Mesendoderm (in vitro differentiated cells): Measurements from ENCODE around the gene FRY.

ENCODE experiments used
- DNase-seq: peaks from one replicate; pipeline ENCODE4 v3.0.0; 2013
- H2AK5ac ChIP-seq: 2 replicates; pipeline ENCODE4 v1.6.1; 2013; ENCODE audit warnings: low read length, inconsistent platforms
- H2BK120ac ChIP-seq: 2 replicates; pipeline ENCODE4 v1.6.1; 2013; ENCODE audit warnings: low read depth, mild to moderate bottlenecking, low read length, moderate library complexity, mixed read lengths
- H2BK15ac ChIP-seq: replicated peaks from 2 replicates; pipeline ENCODE4 v1.6.1; 2013; ENCODE audit warnings: low read depth, mild to moderate bottlenecking, moderate library complexity
- H2BK5ac ChIP-seq: 2 replicates; pipeline ENCODE4 v1.6.1; 2013; ENCODE audit warnings: low read length, inconsistent platforms
- H3K18ac ChIP-seq: 2 replicates; pipeline ENCODE4 v1.6.1; 2013; ENCODE audit warnings: mild to moderate bottlenecking, low read length, mixed read lengths
- H3K23ac ChIP-seq: one replicate; pipeline ENCODE4 v1.6.1; 2013; ENCODE audit warnings: low read length
- H3K27ac ChIP-seq: 2 replicates; pipeline ENCODE4 v1.5.1; 2013; ENCODE audit warnings: low read depth, mild to moderate bottlenecking, inconsistent platforms, low read length, moderate library complexity
- H3K27me3 ChIP-seq: 2 replicates; pipeline ENCODE4 v1.6.1; 2013; ENCODE audit warnings: low read length, control low read depth, mild to moderate bottlenecking, inconsistent platforms; ENCODE audit not compliant: insufficient read depth, poor library complexity
- H3K36me3 ChIP-seq: 2 replicates; pipeline ENCODE4 v1.6.1; 2013; ENCODE audit warnings: low read length, inconsistent platforms; ENCODE audit not compliant: control insufficient read depth, insufficient read depth
- H3K4ac ChIP-seq: one replicate; pipeline ENCODE4 v1.6.1; 2013; ENCODE audit warnings: low read depth, mild to moderate bottlenecking, low read length, moderate library complexity
- H3K4me1 ChIP-seq: 2 replicates; pipeline ENCODE4 v1.6.1; 2013; ENCODE audit warnings: low read depth, low read length, inconsistent platforms; ENCODE audit not compliant: control insufficient read depth
- H3K4me2 ChIP-seq: 2 replicates; pipeline ENCODE4 v1.6.1; 2013; ENCODE audit warnings: low read length
- H3K4me3 ChIP-seq: 2 replicates; pipeline ENCODE4 v1.5.1; 2013; ENCODE audit warnings: mild to moderate bottlenecking, low read length
- H3K56ac ChIP-seq: one replicate; pipeline ENCODE4 v1.6.1; 2013; ENCODE audit warnings: low read length
- H3K79me1 ChIP-seq: 2 replicates; pipeline ENCODE4 v1.6.1; 2013; ENCODE audit warnings: low read length, inconsistent platforms
- H3K79me2 ChIP-seq: 2 replicates; pipeline ENCODE4 v1.6.1; 2013; ENCODE audit warnings: mild to moderate bottlenecking, low read length; ENCODE audit not compliant: control insufficient read depth, insufficient read depth
- H3K9ac ChIP-seq: 2 replicates; pipeline ENCODE4 v1.6.1; 2013; ENCODE audit warnings: low read length, inconsistent platforms
- H4K5ac ChIP-seq: one replicate; pipeline ENCODE4 v1.6.1; 2013; ENCODE audit warnings: low read length
- H4K8ac ChIP-seq: one replicate; pipeline ENCODE4 v1.6.1; 2013; ENCODE audit warnings: low read depth, mild to moderate bottlenecking, control low read depth, low read length, moderate library complexity
- WGBS: extraction: QIAGEN DNeasy Blood & Tissue Kit; methylation state at CpG from one replicate; pipeline ENCODE4 v1.1.7; 2013; ENCODE audit warnings: low lambda C conversion rate, missing lambda C conversion rate; ENCODE audit not compliant: insufficient coverage; ENCODE audit errors: extremely low coverage; 5-methylcytosine and 5-hydroxymethylcytosine counted together

The FRY gene

DNA sequence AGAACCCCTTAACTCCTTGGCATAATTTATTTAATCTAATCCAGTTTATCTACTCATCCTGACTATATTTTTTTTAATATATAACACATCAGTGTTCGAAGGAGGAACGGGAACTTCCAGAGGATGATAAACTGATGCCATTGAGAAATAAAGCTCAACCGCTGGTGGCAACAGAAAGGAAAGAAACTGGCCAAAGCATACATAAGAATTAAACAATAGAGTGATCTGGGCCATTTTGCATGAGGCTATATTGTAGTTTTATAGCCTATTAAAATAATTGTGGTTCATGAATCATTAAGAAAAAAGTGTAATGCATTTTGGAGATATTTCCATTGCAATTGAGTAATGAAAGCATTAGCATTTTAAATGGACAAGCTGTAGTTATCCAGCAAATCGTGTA lies 94.2 kb downstream of the FRY start:
- Histone ChIP-seq H3K27ac (no peak overlapping the region), H3K79me1 (no peaks in the 10 kb centered on the region), H3K79me2 (no peaks in the 10 kb centered on the region), H4K8ac (no peak overlapping the region), H2BK5ac (no peak overlapping the region), H3K4me2 (no peak overlapping the region), H3K56ac (no peak overlapping the region), H3K23ac (no peak overlapping the region), H3K4me1 (no peaks in the 10 kb centered on the region), H3K27me3 (peaks cover 2% of the 10 kb centered on the region), H3K18ac (no peak overlapping the region), H3K9ac (no peak overlapping the region), H3K4ac (no peak overlapping the region), H4K5ac (no peak overlapping the region), H3K4me3 (no peak overlapping the region), H2AK5ac (no peak overlapping the region), H3K36me3 (no peaks in the 10 kb centered on the region), H2BK120ac (no peak overlapping the region), H2BK15ac (no peak overlapping the region)
- DNase-seq: no peak
- WGBS: no CpG with 5 or more reads among the region's 4 CpGs

DNA sequence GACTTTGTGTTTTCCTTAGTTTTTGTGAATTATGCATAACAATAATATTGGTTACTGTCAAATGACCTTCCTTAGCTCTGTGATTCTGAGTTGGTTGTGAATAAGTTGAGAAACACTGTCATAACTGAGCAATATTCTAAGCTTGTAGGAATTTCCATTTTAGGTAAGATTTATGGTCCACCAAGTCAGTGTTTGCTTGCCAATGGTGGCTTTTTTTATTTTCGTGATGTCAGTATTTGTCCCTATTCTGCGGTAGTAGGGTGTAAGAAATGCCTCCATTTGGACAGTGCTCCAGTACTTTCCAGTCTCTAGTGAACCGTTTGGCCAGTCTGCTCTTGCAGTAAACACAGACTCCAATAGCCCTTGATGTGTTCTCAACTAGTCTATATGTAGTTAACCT lies 94.7 kb downstream of the FRY start:
- H3K79me1 ChIP-seq: no peaks in the 10 kb centered on the region
- H3K18ac ChIP-seq: no peak overlapping the region
- no peak overlapping the region for H3K4ac ChIP-seq
- WGBS: no CpG with 5 or more reads among the region's 3 CpGs
- H3K27me3 ChIP-seq: peaks cover 2% of the 10 kb centered on the region
- no peak overlapping the region for H3K4me3 ChIP-seq
- no peak overlapping the region for H2BK120ac ChIP-seq
- DNase-seq: no peak
- no peak overlapping the region for H2BK15ac ChIP-seq
- no peak overlapping the region for H3K27ac ChIP-seq
- H3K4me2 ChIP-seq: no peak overlapping the region
- no peaks in the 10 kb centered on the region for H3K4me1 ChIP-seq
- H3K79me2 ChIP-seq: no peaks in the 10 kb centered on the region
- H3K56ac ChIP-seq: no peak overlapping the region
- no peak overlapping the region for H4K8ac ChIP-seq
- no peak overlapping the region for H3K23ac ChIP-seq
- H3K36me3 ChIP-seq: no peaks in the 10 kb centered on the region
- H2AK5ac ChIP-seq: no peak overlapping the region
- no peak overlapping the region for H3K9ac ChIP-seq
- H2BK5ac ChIP-seq: no peak overlapping the region
- no peak overlapping the region for H4K5ac ChIP-seq

DNA sequence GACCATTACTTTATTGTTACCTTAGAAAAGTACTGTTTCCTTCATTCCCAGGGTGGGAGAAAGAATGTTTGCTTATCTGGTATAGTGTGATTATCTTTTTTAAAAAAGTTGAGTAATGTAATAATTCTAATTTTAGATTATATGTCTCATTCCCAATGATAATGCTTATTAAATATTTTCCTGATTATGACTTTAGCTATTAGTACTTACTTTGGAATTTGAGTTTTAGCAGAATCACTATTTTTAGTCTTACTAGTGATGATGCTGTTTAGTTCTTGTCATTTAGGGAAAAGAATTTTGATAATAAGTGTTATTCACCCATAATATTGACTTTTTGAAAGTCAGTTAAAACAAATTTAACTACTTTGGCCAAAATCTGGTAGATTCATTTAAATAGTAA lies 95.2 kb downstream of the FRY start:
- Histone ChIP-seq H2AK5ac (no peak overlapping the region), H4K5ac (no peak overlapping the region), H2BK15ac (no peak overlapping the region), H3K27me3 (peaks cover 2% of the 10 kb centered on the region), H3K18ac (no peak overlapping the region), H3K23ac (no peak overlapping the region), H3K4me3 (no peak overlapping the region), H3K27ac (no peak overlapping the region), H3K4ac (no peak overlapping the region), H2BK5ac (no peak overlapping the region), H4K8ac (no peak overlapping the region), H3K36me3 (no peaks in the 10 kb centered on the region), H3K79me1 (no peaks in the 10 kb centered on the region), H3K4me2 (no peak overlapping the region), H2BK120ac (no peak overlapping the region), H3K56ac (no peak overlapping the region), H3K4me1 (no peaks in the 10 kb centered on the region), H3K9ac (no peak overlapping the region), H3K79me2 (no peaks in the 10 kb centered on the region)
- DNase-seq: no peak

DNA sequence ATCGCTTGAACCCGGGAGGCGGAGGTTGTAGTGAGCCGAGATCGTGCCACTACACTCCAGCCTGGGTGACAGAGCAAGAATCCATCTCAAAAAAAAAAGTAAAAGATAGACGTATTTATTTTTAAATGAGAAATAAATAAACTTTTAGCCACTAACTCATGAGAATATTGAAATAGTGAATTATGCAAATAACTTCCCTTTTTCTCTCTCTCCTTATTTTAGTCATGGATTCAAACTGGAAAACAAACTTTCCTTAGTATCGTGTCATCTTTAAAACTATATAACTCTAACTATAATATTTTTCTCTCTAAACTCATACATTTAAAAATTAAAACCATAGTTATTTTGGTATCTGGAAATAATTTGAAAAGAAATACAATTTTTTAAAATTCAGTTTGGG lies 96.1 kb downstream of the FRY start:
- Histone ChIP-seq H4K5ac (no peak overlapping the region), H3K79me2 (no peaks in the 10 kb centered on the region), H3K4ac (no peak overlapping the region), H2AK5ac (no peak overlapping the region), H3K4me1 (no peaks in the 10 kb centered on the region), H3K36me3 (no peaks in the 10 kb centered on the region), H3K27ac (no peak overlapping the region), H3K79me1 (no peaks in the 10 kb centered on the region), H3K9ac (no peak overlapping the region), H2BK120ac (no peak overlapping the region), H2BK5ac (no peak overlapping the region), H4K8ac (no peak overlapping the region), H3K27me3 (peaks cover 2% of the 10 kb centered on the region), H2BK15ac (no peak overlapping the region), H3K18ac (no peak overlapping the region), H3K4me2 (no peak overlapping the region), H3K4me3 (no peak overlapping the region), H3K56ac (no peak overlapping the region), H3K23ac (no peak overlapping the region)
- DNase-seq: no peak
- 100% methylated on average over 1 of the region's 7 CpGs for WGBS

DNA sequence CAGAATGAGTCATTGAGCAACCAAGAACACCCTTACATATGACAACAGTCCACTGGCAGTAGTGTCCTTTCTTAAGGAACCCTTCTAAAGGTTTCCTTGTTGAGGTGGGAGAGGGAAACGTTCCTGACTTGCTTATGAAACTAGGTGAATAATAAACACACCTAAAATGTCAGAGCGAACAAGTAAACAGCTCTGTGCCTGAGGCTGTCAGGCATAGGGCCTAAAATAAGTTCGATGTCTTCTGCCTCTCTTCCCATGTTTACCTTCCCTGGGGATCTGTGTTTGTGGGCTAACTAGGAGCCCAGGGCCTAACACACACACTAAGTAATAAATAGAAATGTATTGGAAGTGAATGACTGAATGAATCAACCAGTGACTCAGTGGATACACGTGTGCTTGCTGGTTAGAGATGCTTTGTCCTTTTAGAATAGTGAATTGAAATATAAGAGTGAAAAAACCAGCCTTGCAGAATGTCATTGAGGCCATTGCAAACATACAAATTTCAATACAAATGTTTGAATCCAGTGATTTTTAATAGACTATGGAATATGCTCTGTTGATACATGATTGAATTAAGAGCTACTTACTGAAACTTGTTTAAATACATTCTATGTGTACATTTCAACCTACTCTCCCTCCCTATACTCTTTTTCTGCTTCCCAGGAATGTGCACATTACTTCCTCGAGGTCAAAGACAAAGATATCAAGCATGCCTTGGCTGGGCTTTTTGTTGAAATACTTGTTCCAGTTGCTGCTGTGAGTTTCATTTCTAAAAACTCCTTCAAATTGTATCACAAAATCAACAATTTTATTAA lies 102.9 kb downstream of the FRY start:
- no peak overlapping the region for H3K4me2 ChIP-seq
- no peaks in the 10 kb centered on the region for H3K79me2 ChIP-seq
- H3K36me3 ChIP-seq: no peaks in the 10 kb centered on the region
- H3K4me1 ChIP-seq: no peaks in the 10 kb centered on the region
- no peaks in the 10 kb centered on the region for H3K79me1 ChIP-seq
- H3K4me3 ChIP-seq: no peak overlapping the region
- H3K18ac ChIP-seq: no peak overlapping the region
- H2BK120ac ChIP-seq: no peak overlapping the region
- H3K4ac ChIP-seq: no peak overlapping the region
- H4K5ac ChIP-seq: no peak overlapping the region
- WGBS: no CpG with 5 or more reads among the region's 5 CpGs
- H2AK5ac ChIP-seq: no peak overlapping the region
- no peak for DNase-seq
- no peak overlapping the region for H4K8ac ChIP-seq
- no peak overlapping the region for H3K27ac ChIP-seq
- H3K56ac ChIP-seq: no peak overlapping the region
- no peak overlapping the region for H3K9ac ChIP-seq
- H3K27me3 ChIP-seq: no peaks in the 10 kb centered on the region
- no peak overlapping the region for H2BK5ac ChIP-seq
- no peak overlapping the region for H2BK15ac ChIP-seq
- H3K23ac ChIP-seq: no peak overlapping the region

DNA sequence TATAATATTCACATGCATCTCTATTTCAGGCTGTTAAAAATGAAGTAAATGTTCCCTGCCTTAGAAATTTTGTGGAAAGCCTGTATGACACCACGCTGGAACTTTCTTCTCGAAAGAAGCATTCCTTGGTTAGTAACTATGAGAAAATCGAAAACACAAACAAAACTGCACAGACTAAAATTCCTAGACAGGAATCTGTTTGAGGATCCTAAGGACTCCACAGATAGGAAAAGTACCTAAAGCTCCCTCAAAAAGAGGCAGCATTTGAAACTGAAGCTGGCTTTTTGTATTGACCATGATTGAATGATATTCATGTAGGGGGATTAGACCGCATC lies 103.4 kb downstream of the FRY start:
- Histone ChIP-seq H2BK120ac (no peak overlapping the region), H3K9ac (no peak overlapping the region), H3K27me3 (no peaks in the 10 kb centered on the region), H4K5ac (no peak overlapping the region), H3K36me3 (no peaks in the 10 kb centered on the region), H2BK5ac (no peak overlapping the region), H3K4me1 (no peaks in the 10 kb centered on the region), H3K27ac (no peak overlapping the region), H3K4me3 (no peak overlapping the region), H2AK5ac (no peak overlapping the region), H3K56ac (no peak overlapping the region), H2BK15ac (no peak overlapping the region), H3K23ac (no peak overlapping the region), H3K4me2 (no peak overlapping the region), H3K4ac (no peak overlapping the region), H3K79me2 (no peaks in the 10 kb centered on the region), H3K18ac (no peak overlapping the region), H3K79me1 (no peaks in the 10 kb centered on the region), H4K8ac (no peak overlapping the region)
- no peak for DNase-seq
- WGBS: no CpG with 5 or more reads among the region's 4 CpGs
